H1 (cell line): ENCODE data around the gene TOMM7.

Source experiments
- EP300 ChIP-seq, 2 experiments: IDR thresholded peaks; 1 replicate in 1 of 2; 2 replicates in 1 of 2; pipeline ENCODE4 v1.6.1; 2011 to 2012; ENCODE audit warnings: low read depth in 2 of 2, low read length in 2 of 2, mild to moderate bottlenecking in 2 of 2, borderline replicate concordance in 1 of 2, inconsistent platforms in 1 of 2, moderate library complexity in 1 of 2
- EZH2 ChIP-seq: fragments of 200-600 bp; sonication (generic); IDR thresholded peaks from 2 replicates; pipeline ENCODE4 v1.7.1; 2012; ENCODE audit warnings: low read depth, mild to moderate bottlenecking, moderate library complexity, low read length, inconsistent platforms; ENCODE audit not compliant: severe bottlenecking
- FOSL1 ChIP-seq: IDR thresholded peaks from 2 replicates; pipeline ENCODE4 v1.6.1; 2011; ENCODE audit warnings: mild to moderate bottlenecking, low read depth, low read length, moderate library complexity; ENCODE audit not compliant: insufficient read depth
- JUND ChIP-seq: IDR thresholded peaks from 2 replicates; pipeline ENCODE4 v1.6.1; 2011; ENCODE audit warnings: mild to moderate bottlenecking, improper control_type of control experiment, low read length
- MAFK ChIP-seq: IDR thresholded peaks from 2 replicates; pipeline ENCODE4 v1.6.1; 2012; ENCODE audit warnings: low read depth, mild to moderate bottlenecking, improper control_type of control experiment, low read length
- POLR2AphosphoS5 ChIP-seq: IDR thresholded peaks from 2 replicates; pipeline ENCODE4 v1.6.1; 2011; ENCODE audit warnings: low read depth, low read length
- TAF1 ChIP-seq: IDR thresholded peaks from 2 replicates; pipeline ENCODE4 v1.6.1; 2011; ENCODE audit warnings: mild to moderate bottlenecking, low read depth, low read length
- TCF12 ChIP-seq: IDR thresholded peaks from 2 replicates; pipeline ENCODE4 v1.6.1; 2011; ENCODE audit warnings: low read depth, mild to moderate bottlenecking, low read length
- TF ChIP-seq, protein P1 (sequence below), 3 experiments: IDR thresholded peaks; 1 replicate in 2 of 3; 2 replicates in 1 of 3; pipeline versions ENCODE4 v1.5.1 to v1.6.1; 2011; ENCODE audit warnings: low read length in 3 of 3, mild to moderate bottlenecking in 3 of 3, inconsistent platforms in 2 of 3, low read depth in 1 of 3, moderate library complexity in 1 of 3; ENCODE audit not compliant: insufficient read depth in 1 of 3; ENCODE audit errors: control extremely low read depth in 1 of 3

DNA sequence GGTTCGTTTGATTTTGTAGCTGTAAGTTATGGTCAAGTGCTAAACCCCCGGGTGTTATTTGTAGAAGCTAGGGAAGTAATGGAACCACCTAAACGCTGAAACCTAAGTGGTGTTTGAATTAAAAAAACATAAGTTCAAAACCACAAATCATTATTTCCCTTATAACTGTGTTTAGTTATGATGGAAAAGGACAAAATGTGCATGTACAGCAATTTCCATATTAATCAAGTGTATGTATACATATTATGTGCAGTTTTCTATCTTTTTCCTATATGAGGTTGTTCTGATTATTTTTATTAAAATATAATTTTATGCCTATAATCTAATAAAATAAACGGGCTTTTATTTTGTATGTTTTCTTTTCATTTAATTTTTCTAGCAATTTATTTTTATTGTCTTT lies 49.8 kb downstream of the TOMM7 start:
- TF ChIP-seq MAFK, result no peak
- TF ChIP-seq EZH2, result no peak
- no peak for TF ChIP-seq TAF1
- TF ChIP-seq, protein P1, sequence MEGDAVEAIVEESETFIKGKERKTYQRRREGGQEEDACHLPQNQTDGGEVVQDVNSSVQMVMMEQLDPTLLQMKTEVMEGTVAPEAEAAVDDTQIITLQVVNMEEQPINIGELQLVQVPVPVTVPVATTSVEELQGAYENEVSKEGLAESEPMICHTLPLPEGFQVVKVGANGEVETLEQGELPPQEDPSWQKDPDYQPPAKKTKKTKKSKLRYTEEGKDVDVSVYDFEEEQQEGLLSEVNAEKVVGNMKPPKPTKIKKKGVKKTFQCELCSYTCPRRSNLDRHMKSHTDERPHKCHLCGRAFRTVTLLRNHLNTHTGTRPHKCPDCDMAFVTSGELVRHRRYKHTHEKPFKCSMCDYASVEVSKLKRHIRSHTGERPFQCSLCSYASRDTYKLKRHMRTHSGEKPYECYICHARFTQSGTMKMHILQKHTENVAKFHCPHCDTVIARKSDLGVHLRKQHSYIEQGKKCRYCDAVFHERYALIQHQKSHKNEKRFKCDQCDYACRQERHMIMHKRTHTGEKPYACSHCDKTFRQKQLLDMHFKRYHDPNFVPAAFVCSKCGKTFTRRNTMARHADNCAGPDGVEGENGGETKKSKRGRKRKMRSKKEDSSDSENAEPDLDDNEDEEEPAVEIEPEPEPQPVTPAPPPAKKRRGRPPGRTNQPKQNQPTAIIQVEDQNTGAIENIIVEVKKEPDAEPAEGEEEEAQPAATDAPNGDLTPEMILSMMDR (IDR thresholded peaks at IDR 0.05; ENCODE audit: control extremely low read depth in 1 of 3, insufficient read depth in 1 of 3, low read depth in 1 of 3, low read length in 3 of 3), result no peak
- no peak for TF ChIP-seq FOSL1
- no peak for TF ChIP-seq POLR2AphosphoS5
- no peak for TF ChIP-seq JUND
- no peak for TF ChIP-seq EP300 (IDR thresholded peaks at IDR 0.05; ENCODE audit: borderline replicate concordance in 1 of 2, low read depth in 2 of 2, low read length in 2 of 2)
- TF ChIP-seq TCF12, result no peak
